ACC112 (cell line): ENCODE measurements around the gene PPFIA4.

Source experiments
- H2AFZ ChIP-seq: fragments of 200-600 bp; sonication (generic); one replicate; pipeline ENCODE4 v1.6.0; 2017; ENCODE audit warnings: antibody characterized with exemption, low read length; ENCODE audit not compliant: unreplicated experiment
- H3K27ac ChIP-seq: fragments of 200-600 bp; sonication (generic); 2 replicates; pipeline ENCODE4 v1.5.1; 2014; ENCODE audit warnings: low read depth, mild to moderate bottlenecking, antibody characterized with exemption, low read length, moderate library complexity
- H3K27me3 ChIP-seq: fragments of 200-600 bp; sonication (generic); 2 replicates; pipeline ENCODE4 v1.6.1; 2014; ENCODE audit warnings: mild to moderate bottlenecking, antibody characterized with exemption, low read length, moderate library complexity, mixed read lengths; ENCODE audit not compliant: insufficient read depth
- H3K36me3 ChIP-seq: fragments of 200-600 bp; sonication (generic); 2 replicates; pipeline ENCODE4 v1.6.1; 2016; ENCODE audit warnings: mild to moderate bottlenecking, antibody characterized with exemption, low read length, moderate library complexity, mixed read lengths; ENCODE audit not compliant: insufficient read depth
- H3K4me1 ChIP-seq: fragments of 200-600 bp; sonication (generic); one replicate; pipeline ENCODE4 v1.6.1; 2016; ENCODE audit warnings: low read length, mixed read lengths; ENCODE audit not compliant: insufficient read depth, unreplicated experiment, control insufficient read depth
- H3K4me3 ChIP-seq: fragments of 200-600 bp; sonication (generic); 2 replicates; pipeline ENCODE4 v1.5.1; 2014; ENCODE audit warnings: mild to moderate bottlenecking, low read depth, low read length
- H3K79me2 ChIP-seq: fragments of 200-600 bp; sonication (generic); one replicate; pipeline ENCODE4 v1.6.0; 2016; ENCODE audit warnings: low read length; ENCODE audit not compliant: control insufficient read depth, unreplicated experiment, insufficient read depth

The PPFIA4 gene

DNA sequence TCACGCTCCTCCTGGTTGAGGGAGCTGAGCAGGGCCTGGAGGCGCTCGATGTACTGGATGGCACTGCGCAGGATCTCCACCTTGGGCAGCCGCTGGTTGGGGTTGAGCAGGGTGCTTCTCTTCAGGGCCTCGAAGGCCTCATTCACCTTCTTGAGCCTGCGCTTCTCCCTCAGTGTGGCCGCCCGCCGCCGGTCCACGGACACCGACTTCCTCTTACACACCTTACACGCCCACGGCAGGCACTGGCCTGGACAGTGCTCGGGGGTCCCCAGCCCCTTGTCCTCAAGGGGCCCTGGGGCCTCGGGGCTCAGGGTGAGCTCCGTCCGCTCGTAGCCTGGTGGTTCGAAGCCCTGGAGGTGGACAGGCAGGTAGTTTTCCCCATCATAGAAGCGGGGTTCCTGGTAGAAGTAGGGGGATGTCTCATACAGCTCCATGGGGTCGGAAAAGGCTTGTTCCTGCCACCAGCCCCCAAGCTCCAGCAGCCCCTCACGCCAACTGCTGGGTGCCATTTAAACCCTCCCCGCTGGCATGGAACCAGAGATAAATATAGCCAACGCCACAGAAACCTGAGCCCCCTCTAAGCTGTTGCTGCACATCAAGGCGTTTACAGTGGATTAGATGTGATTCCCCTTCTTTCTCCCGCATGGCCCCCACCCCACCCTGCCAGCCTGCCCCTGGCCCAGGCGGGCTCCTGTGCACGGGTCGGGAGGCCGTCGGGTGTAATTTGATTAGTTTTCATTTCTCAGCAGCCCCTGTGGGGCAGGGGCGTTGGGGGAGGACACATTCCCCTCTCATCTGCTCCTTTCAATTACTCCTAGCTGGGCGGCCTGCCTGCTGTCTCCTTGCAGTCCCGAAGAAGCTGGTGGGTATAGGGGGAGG lies 59.5 kb downstream of the PPFIA4 start, which contains the start of gene MYOG:
MYOG (minus strand) TSS at position 485 of the 879 bp plus-strand sequence; CDS start at position 434, 51 bp downstream.
- Histone ChIP-seq H3K27me3 (peaks cover 30% of the 10 kb centered on the region), H3K36me3 (no peaks in the 10 kb centered on the region), H3K27ac (no peak within 1 kb of the TSS), H2AFZ (no peak within 1 kb of the TSS), H3K4me1 (no peaks in the 10 kb centered on the region), H3K79me2 (no peaks in the 10 kb centered on the region), H3K4me3 (no peak within 1 kb of the TSS)

DNA sequence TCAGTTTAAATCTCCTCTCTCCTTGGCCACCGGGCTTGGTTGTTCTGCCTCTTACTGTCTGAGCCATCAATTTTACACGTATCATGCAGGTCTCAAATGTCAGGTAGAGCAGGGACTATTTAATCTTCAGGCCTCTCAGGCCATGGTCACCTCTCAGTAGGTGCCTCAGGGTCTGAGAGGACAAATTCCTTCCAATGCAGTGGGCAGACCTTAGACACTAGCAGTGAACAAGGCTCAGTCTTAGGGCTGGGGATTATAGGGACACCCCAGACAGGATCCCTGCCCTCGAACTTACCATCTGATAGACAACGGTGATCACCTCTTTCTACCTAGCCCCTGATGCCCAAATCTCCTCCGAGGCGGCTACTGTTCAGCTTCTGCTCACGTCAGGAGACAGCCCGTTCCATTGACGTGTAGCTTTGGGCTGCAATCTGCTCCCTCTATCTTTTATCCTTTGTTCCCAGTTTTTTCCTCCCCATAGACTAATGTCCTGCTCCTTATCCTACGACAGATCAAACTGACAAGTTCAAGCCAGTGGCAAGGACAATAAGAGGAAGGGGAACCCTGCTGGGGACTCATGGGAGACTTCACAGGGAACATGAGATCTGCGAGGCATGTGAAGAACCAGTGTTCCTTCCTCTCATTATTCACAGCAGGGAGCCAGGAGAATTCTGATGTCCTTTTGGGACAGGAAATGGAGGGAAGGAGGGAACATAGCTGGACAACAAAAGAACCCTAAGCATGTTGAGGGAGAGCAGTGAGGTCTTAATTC lies 60.9 kb downstream of the PPFIA4 start:
- no peaks in the 10 kb centered on the region for H3K36me3 ChIP-seq

DNA sequence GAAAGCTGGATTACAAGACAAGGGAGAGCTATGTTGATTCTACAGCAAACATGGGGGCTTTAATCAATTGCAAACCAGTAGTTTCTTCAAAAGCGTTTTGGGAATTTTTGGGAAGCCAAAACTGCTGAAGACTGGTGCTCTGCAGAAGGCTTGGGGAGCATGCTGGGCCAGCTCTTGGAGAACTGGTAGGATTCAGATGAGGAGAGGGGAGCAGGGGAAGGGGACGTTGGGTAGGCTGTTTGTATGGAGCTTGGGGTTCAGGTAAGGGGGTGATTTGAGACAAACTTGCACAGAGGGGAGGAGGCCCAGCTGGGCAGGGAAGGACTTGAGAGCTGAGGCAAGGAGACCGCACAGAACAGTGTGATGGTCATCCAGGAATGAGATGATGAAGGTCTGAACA lies 62.1 kb downstream of the PPFIA4 start:
- no peak overlapping the region for H3K4me3 ChIP-seq
- H3K4me1 ChIP-seq = no peaks in the 10 kb centered on the region
- no peaks in the 10 kb centered on the region for H3K36me3 ChIP-seq
- no peak overlapping the region for H2AFZ ChIP-seq
- H3K79me2 ChIP-seq = no peaks in the 10 kb centered on the region
- no peak overlapping the region for H3K27ac ChIP-seq
- peaks cover 57% of the 10 kb centered on the region for H3K27me3 ChIP-seq

More for the DNA sequence above, 60.9 kb downstream of the PPFIA4 start:
- Histone ChIP-seq H3K4me1 (no peaks in the 10 kb centered on the region), H2AFZ (no peak overlapping the region), H3K4me3 (no peak overlapping the region), H3K79me2 (no peaks in the 10 kb centered on the region), H3K27ac (no peak overlapping the region), H3K27me3 (peaks cover 44% of the 10 kb centered on the region)

DNA sequence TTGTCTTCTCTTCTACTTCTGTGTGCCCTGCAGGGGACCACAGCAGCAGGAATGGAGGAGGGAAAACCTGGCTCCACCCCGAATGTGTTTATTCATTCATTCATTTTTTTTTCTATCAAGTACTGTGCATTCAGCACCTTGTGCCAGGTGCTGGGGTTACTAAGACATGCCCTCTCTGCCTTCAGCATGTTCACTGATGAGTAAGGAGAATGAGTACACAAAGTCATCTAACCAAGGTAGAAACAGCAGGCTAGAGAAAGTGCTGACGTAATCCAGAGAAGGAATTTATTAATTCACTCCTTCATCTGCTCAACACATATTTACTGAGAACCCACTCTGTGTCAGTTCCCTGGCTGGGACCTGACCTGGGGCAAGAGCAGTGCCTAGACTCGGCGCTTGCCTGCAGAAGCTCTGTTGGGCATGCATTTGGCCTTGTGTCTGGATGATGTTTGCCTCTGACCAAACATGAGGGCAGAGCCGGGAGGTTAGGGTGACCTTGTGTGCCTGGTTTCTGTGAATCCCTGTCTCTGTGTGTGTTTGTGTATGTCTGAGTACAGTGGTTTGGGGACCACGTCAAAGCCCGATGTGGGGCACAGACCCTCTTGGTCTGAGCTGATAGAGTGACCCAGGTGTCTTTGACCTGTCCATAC lies 62.8 kb downstream of the PPFIA4 start:
- Histone ChIP-seq H3K4me3 (no peak overlapping the region), H3K27ac (no peak overlapping the region), H3K79me2 (no peaks in the 10 kb centered on the region), H3K36me3 (no peaks in the 10 kb centered on the region), H2AFZ (no peak overlapping the region), H3K4me1 (no peaks in the 10 kb centered on the region), H3K27me3 (peaks cover 60% of the 10 kb centered on the region)

DNA sequence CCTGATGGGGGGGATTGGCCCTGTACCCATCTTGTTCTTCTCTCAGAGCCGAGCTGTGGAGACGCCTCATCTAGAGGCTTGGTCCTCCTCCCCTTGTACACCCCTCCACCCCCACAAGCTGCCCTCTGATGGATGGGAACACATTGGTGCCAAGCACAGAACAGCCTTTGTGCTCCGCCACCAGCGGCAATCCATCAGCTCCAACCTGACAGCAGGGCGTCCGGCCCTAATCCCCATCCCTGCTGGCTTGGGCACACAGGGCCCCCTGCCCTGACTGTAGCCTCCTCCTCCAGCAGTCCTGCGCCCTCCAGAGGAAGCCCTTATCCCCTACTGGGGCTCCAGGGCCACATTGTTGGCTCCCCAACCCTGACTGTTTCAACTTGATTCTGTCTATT lies 63.4 kb downstream of the PPFIA4 start:
- Histone ChIP-seq H3K4me3 (no peak overlapping the region), H3K4me1 (no peaks in the 10 kb centered on the region), H3K27me3 (peaks cover 62% of the 10 kb centered on the region), H2AFZ (no peak overlapping the region), H3K36me3 (no peaks in the 10 kb centered on the region), H3K27ac (no peak overlapping the region), H3K79me2 (no peaks in the 10 kb centered on the region)

DNA sequence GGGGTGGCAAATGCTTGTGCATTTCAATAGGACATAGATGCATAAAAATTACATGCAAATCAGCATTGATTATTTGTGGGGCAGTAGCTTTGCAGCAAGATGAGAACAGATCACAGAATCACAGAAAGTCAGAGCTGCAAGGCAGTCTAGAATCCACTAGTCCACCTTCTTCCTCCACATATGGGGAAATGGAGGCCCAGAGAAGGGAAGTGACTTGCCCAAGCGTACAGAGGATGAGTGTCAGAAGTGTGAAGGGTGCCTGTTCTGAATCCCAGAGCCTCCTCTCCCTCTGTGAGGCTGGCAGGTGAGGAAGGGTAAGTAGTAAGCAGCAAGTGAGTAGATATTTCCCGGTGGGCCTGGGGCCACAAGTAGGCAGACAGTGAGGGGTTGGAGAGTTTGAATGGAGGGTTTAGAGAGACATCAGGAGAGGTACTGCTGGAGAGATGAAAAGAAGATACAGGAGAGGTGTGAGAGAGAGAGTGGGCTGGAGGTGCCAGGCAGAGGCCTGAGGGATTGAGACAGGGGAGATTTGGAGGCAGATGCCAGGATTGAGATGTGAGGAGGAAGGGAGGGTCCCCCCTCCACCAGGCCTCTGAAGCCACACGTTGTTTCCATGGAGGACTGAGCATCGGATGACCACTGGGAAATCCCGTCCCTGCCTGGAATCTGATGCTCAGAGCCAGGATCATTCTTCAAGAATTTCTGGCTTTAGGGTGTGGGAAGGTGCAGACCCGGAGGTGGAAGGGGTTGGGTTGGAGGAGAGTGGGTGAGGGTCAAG lies 64.3 kb downstream of the PPFIA4 start:
- Histone ChIP-seq H2AFZ (no peak overlapping the region), H3K36me3 (no peaks in the 10 kb centered on the region), H3K4me3 (no peak overlapping the region), H3K4me1 (no peaks in the 10 kb centered on the region), H3K79me2 (no peaks in the 10 kb centered on the region), H3K27me3 (peaks cover 71% of the 10 kb centered on the region), H3K27ac (no peak overlapping the region)

DNA sequence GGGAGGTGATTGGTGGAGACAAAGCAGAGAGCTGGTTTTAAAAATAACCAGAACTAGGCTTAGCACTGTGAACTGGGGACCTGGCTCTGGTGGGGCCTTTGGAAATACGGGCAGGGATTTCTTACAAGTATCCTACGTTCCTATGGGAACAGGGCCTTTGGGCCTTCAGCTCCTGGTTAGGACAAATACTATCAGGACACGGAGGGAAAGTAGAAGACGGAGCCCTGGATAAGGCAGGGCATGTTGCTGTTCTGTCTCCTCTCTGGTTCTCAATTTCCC lies 64.8 kb downstream of the PPFIA4 start:
- peaks cover 76% of the 10 kb centered on the region for H3K27me3 ChIP-seq
- no peaks in the 10 kb centered on the region for H3K4me1 ChIP-seq
- H3K79me2 ChIP-seq = no peaks in the 10 kb centered on the region
- H3K27ac ChIP-seq = no peak overlapping the region
- H3K36me3 ChIP-seq = no peaks in the 10 kb centered on the region
- H2AFZ ChIP-seq = no peak overlapping the region
- no peak overlapping the region for H3K4me3 ChIP-seq

DNA sequence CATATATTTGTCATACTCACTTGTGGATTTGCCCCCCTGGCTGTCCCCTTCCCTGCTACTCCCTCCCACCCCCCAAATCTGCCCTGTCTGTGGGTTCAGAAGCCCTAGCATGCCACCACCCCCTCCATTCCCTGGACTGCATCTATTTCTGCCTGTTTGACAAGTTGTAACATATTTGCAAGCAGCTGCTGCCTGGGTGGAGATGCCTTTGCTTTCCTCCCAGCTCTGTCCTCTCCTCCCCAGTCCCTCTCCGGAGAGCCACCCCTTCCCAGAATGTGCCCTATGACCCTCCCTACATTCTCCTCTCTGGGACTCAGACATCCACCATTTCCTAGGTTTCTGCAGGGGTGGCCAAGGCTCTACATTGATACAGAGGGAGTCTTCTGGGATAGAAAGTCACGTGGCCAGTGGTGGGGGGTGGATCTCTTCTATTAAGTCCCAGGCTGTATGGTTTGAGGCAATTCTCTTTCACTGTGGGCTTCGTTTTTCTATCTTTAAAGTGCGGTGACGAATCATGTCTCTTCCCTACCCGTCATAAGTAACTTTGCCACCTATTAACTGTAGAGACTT lies 65.6 kb downstream of the PPFIA4 start:
- no peak overlapping the region for H3K27ac ChIP-seq
- no peaks in the 10 kb centered on the region for H3K79me2 ChIP-seq
- H3K27me3 ChIP-seq = peaks cover 81% of the 10 kb centered on the region
- no peak overlapping the region for H3K4me3 ChIP-seq
- H3K36me3 ChIP-seq = no peaks in the 10 kb centered on the region
- H3K4me1 ChIP-seq = no peaks in the 10 kb centered on the region
- H2AFZ ChIP-seq = no peak overlapping the region

DNA sequence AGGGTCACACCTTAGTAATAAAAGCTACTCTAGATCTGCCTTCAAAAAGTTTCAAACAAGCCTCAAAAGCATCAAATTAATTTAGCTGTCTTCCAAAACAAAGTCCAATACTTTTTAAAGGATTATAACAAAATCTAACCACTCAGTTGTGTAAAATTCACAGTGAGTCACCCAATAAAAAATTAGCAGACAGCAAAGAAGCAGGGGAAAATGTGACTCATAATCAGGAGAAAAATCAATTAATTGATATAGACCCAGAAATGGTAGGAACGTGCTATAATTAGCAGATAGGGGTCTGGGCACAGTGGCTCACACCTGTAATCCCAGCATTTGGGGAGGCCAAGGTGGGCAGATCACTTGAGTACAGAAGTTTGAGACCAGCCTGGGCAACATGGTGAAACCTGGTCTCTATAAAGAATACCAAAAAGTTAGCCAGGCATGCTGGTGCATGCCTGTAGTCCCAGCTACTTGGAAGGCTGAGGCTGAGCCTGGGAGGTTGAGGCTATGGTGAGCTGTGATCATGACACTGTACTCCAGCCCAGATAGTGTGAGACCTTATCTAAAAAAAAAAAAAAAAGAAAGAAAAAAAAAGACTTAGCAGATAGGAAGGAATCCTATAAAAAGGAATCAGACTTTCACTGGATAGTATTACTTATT lies 67.6 kb downstream of the PPFIA4 start:
- no peaks in the 10 kb centered on the region for H3K4me1 ChIP-seq
- H2AFZ ChIP-seq = no peak overlapping the region
- no peak overlapping the region for H3K4me3 ChIP-seq
- no peaks in the 10 kb centered on the region for H3K36me3 ChIP-seq
- peaks cover 75% of the 10 kb centered on the region for H3K27me3 ChIP-seq
- H3K27ac ChIP-seq = no peak overlapping the region
- no peaks in the 10 kb centered on the region for H3K79me2 ChIP-seq
